ENCODE results near the gene IL37. TPM values are rescaled to one million over a fixed set of nuclear protein-coding genes. Genes with fewer than 3 reads are reported as not detected.

Gene IL37
- not detected in 2 replicates for total RNA-seq

GRCh38 chr2:112910865-112911264, at the start of gene IL37:
TSS of gene IL37 (plus strand) at chr2:112911165. CDS start at chr2:112913013, 1,848 bp downstream.

Other genes with a start within 250 kb of the IL37 start
- gene NT5DC4, start 190.1 kb upstream of the IL37 start, total RNA-seq: not detected in 2 replicates
- gene CKAP2L, start 146.6 kb upstream of the IL37 start, total RNA-seq: 4.2 and 6.7 TPM in 2 replicates
- 0.97 and 2.9 TPM in 2 replicates for gene IL1A, start 126.7 kb upstream of the IL37 start, total RNA-seq
- 0.61 and 0.65 TPM in 2 replicates for gene IL1B, start 74.4 kb upstream of the IL37 start, total RNA-seq
- not detected in 2 replicates for gene IL36G, start 66.8 kb downstream of the IL37 start, total RNA-seq
- gene IL36A, start 94.3 kb downstream of the IL37 start, total RNA-seq: not detected in 2 replicates
- not detected in 2 replicates for gene IL36B, start 141.7 kb downstream of the IL37 start, total RNA-seq
- not detected in 2 replicates for gene IL36RN, start 148.0 kb downstream of the IL37 start, total RNA-seq
- gene IL1F10, start 156.8 kb downstream of the IL37 start, total RNA-seq: not detected in 2 replicates
- not detected in 2 replicates for gene IL1RN, start 216.4 kb downstream of the IL37 start, total RNA-seq

All from epithelial cell of umbilical artery (primary cell).